Subcutaneous abdominal adipose tissue (tissue), 5 donors: ENCODE results near the gene CDKAL1.

ENCODE experiments used
- H3K27ac ChIP-seq: one replicate; pipeline ENCODE4 v1.7.0; 2013; ENCODE audit warnings: low read depth, mild to moderate bottlenecking, inconsistent platforms, low read length, moderate library complexity
- H3K27me3 ChIP-seq, 5 donors: one replicate each; pipeline ENCODE4 v1.7.0; 2013; ENCODE audit warnings: low read length in 5 of 5, inconsistent platforms in 1 of 5; ENCODE audit not compliant: control insufficient read depth in 5 of 5, insufficient read depth in 4 of 5
- H3K36me3 ChIP-seq, 5 donors: one replicate each; pipeline ENCODE4 v1.7.0; 2013; ENCODE audit warnings: low read length in 5 of 5; ENCODE audit not compliant: control insufficient read depth in 5 of 5, insufficient read depth in 5 of 5
- H3K4me1 ChIP-seq, 5 donors: one replicate each; pipeline ENCODE4 v1.7.0; 2013; ENCODE audit warnings: low read length in 5 of 5, mild to moderate bottlenecking in 3 of 5, moderate library complexity in 1 of 5; ENCODE audit not compliant: control insufficient read depth in 5 of 5, insufficient read depth in 5 of 5
- H3K4me3 ChIP-seq, 5 donors: one replicate each; pipeline ENCODE4 v1.7.0; 2013; ENCODE audit warnings: low read length in 5 of 5, low read depth in 1 of 5
- H3K9ac ChIP-seq, 5 donors: one replicate each; pipeline ENCODE4 v1.7.0; 2013; ENCODE audit warnings: low read length in 5 of 5, mild to moderate bottlenecking in 4 of 5, moderate library complexity in 3 of 5
- H3K9me3 ChIP-seq, 5 donors: one replicate each; pipeline ENCODE4 v1.7.0; 2013; ENCODE audit warnings: low read length in 5 of 5; ENCODE audit not compliant: control insufficient read depth in 5 of 5
- donor health status: healthy.
- donor health status: healthy.
- donor health status: healthy.
- donor health status: healthy.
- donor health status: healthy.

CDKAL1 gene

DNA sequence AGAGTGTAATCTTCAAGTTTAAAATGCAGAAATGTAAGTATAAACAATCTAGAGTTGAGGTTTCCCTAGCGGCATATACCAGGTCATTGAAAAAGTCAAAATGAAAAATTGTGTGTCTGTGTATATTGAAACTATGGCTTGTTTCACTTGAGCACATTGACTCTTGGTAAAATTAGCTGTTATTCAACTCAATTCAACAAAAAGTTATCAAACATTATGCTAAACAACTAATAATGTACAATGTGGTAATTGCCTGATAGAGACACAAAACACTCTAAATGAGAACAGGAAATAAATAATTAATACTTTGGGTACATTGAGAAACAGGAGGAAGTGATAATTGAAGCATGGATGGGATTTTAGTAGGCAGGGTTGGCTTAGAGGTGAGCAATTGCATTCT, 444.8 kb downstream of the CDKAL1 start:
- H3K9me3 ChIP-seq = peaks cover 0 to 4% (median 3%) of the 10 kb centered on the region in 5 donors
- H3K9ac ChIP-seq = no peak overlapping the region
- H3K27ac ChIP-seq = no peak overlapping the region
- H3K4me3 ChIP-seq = no peak overlapping the region
- H3K4me1 ChIP-seq = no peaks in the 10 kb centered on the region
- no peaks in the 10 kb centered on the region for H3K27me3 ChIP-seq
- no peaks in the 10 kb centered on the region for H3K36me3 ChIP-seq

DNA sequence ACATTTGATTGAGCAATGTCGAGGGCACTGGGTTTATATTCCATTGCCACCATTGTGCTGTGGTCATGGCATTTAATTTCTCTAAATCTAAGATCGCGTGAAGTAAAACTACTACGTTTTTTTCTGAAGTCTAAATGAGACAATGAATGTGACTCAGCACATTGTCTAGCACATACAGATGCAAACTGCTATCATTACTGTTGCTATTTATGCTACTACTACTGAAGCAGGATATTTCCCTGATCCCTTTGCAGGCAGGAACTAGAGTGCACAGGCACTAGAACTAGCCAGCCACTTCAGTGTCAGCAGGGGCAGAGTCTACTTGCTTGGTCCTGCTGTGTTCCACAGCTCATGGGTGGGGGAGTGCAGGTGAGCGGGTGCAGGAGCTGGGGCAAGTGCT, 449.7 kb downstream of the CDKAL1 start:
- Histone ChIP-seq H3K9ac (no peak overlapping the region), H3K9me3 (peaks cover 3 to 13% (median 10%) of the 10 kb centered on the region in 5 donors), H3K4me1 (no peaks in the 10 kb centered on the region), H3K27me3 (no peaks in the 10 kb centered on the region), H3K4me3 (no peak overlapping the region), H3K36me3 (no peaks in the 10 kb centered on the region), H3K27ac (no peak overlapping the region)

DNA sequence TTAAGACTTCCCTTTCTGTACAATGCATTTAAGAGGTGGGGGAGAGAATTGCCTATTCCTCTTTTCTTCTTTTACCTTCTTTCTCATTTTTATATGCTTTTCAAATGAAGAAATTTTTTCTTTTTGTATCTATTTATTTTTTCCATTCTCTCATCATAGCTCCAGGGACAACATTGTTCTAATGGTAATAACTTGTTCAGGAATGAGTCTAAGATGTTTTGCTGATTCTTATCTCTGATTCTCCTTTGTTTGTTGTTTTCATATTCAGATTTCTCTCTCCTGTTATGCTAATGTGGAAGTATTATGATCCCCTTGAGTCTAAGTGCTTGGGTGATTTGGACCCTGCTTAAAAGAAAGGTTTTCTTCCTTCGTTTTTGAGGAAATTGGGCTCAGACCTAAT, 451.6 kb downstream of the CDKAL1 start:
- Histone ChIP-seq H3K4me1 (no peaks in the 10 kb centered on the region), H3K36me3 (no peaks in the 10 kb centered on the region), H3K9me3 (peaks cover 3 to 13% (median 10%) of the 10 kb centered on the region in 5 donors), H3K9ac (no peak overlapping the region), H3K27ac (no peak overlapping the region), H3K4me3 (no peak overlapping the region), H3K27me3 (no peaks in the 10 kb centered on the region)

DNA sequence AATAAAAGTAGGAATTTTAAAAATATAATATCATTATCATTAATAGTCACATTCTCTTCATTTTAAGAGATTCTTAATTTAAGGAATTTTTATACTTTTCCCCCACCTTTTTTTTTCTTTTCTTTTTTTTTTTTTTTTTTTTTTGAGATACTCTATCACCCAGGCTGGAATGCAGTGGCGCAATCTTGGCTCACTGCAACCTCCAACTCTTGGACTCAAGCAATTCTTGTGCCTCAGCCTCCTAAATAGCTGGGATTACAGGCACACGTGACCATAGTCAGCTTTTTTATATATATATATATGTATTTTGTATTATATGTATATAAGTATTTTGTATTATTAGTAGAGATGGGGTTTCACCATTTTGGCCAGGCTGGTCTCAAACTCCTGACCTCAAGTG, 457.7 kb downstream of the CDKAL1 start:
- no peak overlapping the region for H3K27ac ChIP-seq
- H3K9me3 ChIP-seq = peaks cover 0 to 7% (median 4%) of the 10 kb centered on the region in 5 donors
- no peak overlapping the region for H3K9ac ChIP-seq
- peaks cover 0 to 6% (median under 1%) of the 10 kb centered on the region in 5 donors for H3K4me1 ChIP-seq
- no peaks in the 10 kb centered on the region for H3K27me3 ChIP-seq
- no peak overlapping the region for H3K4me3 ChIP-seq
- H3K36me3 ChIP-seq = no peaks in the 10 kb centered on the region

DNA sequence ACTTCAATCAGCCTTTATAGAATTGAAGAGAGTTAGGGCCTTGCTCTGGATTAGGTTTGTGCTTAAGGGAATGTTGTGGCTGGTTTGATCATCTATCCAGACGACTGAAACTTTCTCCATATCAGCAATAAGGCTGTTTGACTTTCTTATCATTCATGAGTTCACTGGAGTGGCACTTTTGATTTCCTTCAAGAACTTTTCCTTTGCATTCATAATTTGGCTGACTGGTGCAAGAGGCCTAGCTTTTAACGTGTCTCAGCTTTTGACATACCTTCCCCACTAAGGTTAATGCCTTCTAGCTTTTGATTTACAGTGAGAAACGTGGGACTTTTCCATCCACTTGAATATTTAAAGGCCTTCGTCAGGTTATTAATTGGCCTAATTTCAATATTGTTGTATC, 461.8 kb downstream of the CDKAL1 start:
- Histone ChIP-seq H3K36me3 (peaks cover 0 to 2% (median 0%) of the 10 kb centered on the region in 5 donors), H3K4me3 (no peak overlapping the region), H3K9ac (no peak overlapping the region), H3K27ac (no peak overlapping the region), H3K9me3 (peaks cover 0 to 7% (median 4%) of the 10 kb centered on the region in 5 donors), H3K27me3 (no peaks in the 10 kb centered on the region), H3K4me1 (peaks cover 0 to 21% (median 7%) of the 10 kb centered on the region in 5 donors)

DNA sequence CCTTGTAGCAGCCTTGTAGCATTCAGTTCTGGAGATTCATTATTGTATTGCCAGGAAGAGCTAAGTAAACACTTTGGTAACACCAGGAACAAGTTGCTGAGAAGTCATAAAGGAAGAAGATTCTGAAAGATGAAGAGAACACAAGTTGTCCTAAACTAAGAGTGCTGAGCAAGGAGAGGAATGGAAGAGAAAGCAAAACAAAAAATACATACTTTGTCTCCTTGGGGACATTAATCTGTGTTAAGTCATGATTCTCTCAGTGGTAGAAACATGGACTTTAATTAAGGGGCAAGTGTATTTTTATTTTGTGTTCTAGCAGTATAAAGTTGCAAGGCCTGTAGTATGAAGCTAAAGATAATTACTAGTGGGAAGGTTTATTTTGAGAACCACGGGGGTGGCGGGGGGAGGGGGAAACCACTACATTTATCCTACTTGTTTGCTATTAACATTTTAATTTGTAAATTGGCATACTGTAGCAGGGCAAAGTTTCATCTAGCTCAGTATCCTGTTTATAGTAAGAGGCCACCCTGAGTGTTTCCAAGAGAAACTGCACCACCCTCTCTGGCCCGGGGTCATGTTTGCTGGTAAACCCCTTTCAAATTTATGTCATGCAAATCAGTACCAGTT, 463.0 kb downstream of the CDKAL1 start:
- peak overlapping the region; percentile 12 for H3K27ac ChIP-seq
- no peak overlapping the region for H3K4me3 ChIP-seq
- H3K9ac ChIP-seq = no peak overlapping the region
- H3K36me3 ChIP-seq = peaks cover 0 to 4% (median 0%) of the 10 kb centered on the region in 5 donors
- peaks cover 0 to 7% (median 4%) of the 10 kb centered on the region in 5 donors for H3K9me3 ChIP-seq
- H3K27me3 ChIP-seq = no peaks in the 10 kb centered on the region
- H3K4me1 ChIP-seq = peaks cover 0 to 29% (median 7%) of the 10 kb centered on the region in 5 donors

DNA sequence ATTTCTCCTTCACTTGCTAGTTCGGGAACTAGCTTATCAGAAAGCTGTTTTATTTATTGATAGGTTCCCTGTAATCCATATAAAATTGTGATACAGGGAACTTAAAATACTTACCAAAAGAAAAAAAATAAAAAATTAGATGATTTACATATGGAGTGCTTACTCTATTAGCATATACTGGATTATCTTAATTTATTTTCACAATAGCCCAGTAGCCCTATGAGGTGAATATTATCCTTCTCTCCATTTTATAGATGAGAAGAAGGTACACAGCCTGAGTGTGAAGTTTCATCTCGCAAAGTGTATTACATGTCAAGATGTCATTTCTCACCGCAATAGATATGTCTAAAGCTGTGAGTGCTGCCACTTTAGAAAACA, 463.5 kb downstream of the CDKAL1 start:
- peaks cover 0 to 7% (median 4%) of the 10 kb centered on the region in 5 donors for H3K9me3 ChIP-seq
- H3K36me3 ChIP-seq = peaks cover 0 to 4% (median 0%) of the 10 kb centered on the region in 5 donors
- H3K27ac ChIP-seq = no peak overlapping the region

DNA sequence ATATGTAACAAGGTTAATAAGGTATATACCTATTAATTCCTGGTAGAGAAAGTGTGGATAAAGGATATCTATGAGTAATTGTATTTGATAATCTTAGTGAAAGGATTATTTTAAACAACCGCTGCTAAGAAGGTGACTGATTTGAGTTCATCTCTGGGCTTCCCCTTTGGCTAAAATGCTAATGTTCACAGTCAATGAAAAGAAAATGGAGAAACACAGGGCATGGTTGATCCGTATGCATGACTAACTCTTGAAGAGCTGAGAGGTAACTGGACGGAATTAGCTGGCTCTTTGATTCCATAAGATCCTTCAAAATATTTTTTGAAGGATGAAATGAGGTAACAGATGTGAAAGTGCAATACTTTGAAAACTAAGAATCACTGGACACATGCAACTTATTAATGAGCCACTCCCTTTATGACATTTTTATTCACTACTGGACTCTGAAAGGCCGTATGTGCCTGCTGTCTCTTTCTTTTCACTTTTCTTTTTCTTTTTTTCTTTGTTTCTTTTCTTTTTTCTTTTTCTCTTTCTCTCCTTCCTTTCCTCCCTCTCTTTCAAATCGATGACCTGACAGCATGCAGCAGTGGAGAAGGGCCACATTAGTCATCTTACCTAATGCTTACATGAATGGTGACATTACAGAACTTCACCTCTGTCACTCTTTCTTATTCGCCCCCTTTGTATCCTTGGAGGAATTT, 464.6 kb downstream of the CDKAL1 start:
- H3K9ac ChIP-seq = no peak overlapping the region
- no peaks in the 10 kb centered on the region for H3K27me3 ChIP-seq
- no peak overlapping the region for H3K27ac ChIP-seq
- H3K36me3 ChIP-seq = peaks cover 0 to 4% (median 0%) of the 10 kb centered on the region in 5 donors
- peaks cover 0 to 7% (median 4%) of the 10 kb centered on the region in 5 donors for H3K9me3 ChIP-seq
- H3K4me1 ChIP-seq = peaks cover 0 to 29% (median 7%) of the 10 kb centered on the region in 5 donors
- H3K4me3 ChIP-seq = no peak overlapping the region

More for the DNA sequence above, 463.5 kb downstream of the CDKAL1 start:
- Histone ChIP-seq H3K4me1 (peaks cover 0 to 29% (median 7%) of the 10 kb centered on the region in 5 donors), H3K9ac (no peak overlapping the region), H3K27me3 (no peaks in the 10 kb centered on the region), H3K4me3 (no peak overlapping the region)

DNA sequence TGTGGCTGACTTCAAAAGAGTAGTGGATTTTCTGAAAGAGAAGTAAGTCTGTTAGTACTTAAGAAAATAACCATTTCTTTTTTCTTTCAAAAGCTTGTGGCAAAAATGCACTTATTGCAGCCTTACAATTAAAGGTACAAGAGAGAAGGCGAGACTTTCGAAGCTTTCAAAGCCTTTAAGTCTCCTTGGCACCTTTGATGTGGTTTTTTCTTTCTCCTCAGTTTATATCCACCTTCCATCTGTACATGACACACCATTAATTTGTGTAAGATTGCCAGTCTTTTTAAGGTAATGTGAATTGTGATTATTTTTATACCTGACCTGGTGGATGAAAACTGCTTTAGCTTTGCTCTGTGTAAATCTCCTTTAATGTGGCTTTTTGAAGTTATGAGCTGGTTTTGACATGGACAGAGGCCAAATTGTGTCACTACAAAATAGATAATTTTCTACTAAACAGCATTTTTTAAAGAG, 466.1 kb downstream of the CDKAL1 start:
- Histone ChIP-seq H3K27ac (no peak overlapping the region), H3K27me3 (no peaks in the 10 kb centered on the region), H3K4me3 (no peak overlapping the region), H3K9ac (no peak overlapping the region), H3K4me1 (peaks cover 0 to 29% (median 7%) of the 10 kb centered on the region in 5 donors), H3K36me3 (peaks cover 0 to 4% (median 0%) of the 10 kb centered on the region in 5 donors), H3K9me3 (peaks cover 0 to 6% (median 0%) of the 10 kb centered on the region in 5 donors)

DNA sequence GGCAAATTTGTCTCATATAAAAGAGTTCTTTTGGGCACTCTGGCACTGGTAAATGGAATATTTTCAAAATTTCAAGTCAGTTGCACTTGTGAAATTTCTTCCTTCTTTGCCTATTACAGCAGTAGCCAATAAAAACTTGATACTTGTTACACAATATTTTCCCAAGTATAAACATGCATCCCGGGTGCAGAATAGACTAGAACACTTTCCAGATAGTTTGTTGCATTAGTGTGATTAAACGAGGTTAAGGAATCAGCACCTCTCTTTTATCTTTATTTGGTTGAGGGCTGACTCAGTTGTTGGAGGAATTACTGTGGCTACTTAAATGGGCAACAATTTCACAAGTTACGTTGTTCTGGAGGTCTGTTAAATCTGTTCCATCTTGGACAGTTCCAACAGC, 467.5 kb downstream of the CDKAL1 start:
- Histone ChIP-seq H3K4me1 (peaks cover 0 to 31% (median 7%) of the 10 kb centered on the region in 5 donors), H3K27ac (no peak overlapping the region), H3K4me3 (no peak overlapping the region), H3K27me3 (no peaks in the 10 kb centered on the region), H3K9me3 (no peaks in the 10 kb centered on the region), H3K36me3 (peaks cover 0 to 4% (median 0%) of the 10 kb centered on the region in 5 donors), H3K9ac (no peak overlapping the region)
